GM18868 (cell line): ENCODE data around the gene KLHL8.

ENCODE experiments used
- ATAC-seq: cut with Tn5 transposase; IDR thresholded peaks from one replicate; pipeline ENCODE4 v1.9.1; 2021; ENCODE audit warnings: mild to moderate bottlenecking, moderate library complexity; ENCODE audit not compliant: unreplicated experiment

Gene KLHL8

GRCh38 chr4:87220094-87220822 lies at the start of gene KLHL8:
TSS of gene KLHL8 (minus strand) at chr4:87220618. CDS start at chr4:87195539, 25,079 bp downstream.
- peak; percentile 91 for ATAC-seq

DNA sequence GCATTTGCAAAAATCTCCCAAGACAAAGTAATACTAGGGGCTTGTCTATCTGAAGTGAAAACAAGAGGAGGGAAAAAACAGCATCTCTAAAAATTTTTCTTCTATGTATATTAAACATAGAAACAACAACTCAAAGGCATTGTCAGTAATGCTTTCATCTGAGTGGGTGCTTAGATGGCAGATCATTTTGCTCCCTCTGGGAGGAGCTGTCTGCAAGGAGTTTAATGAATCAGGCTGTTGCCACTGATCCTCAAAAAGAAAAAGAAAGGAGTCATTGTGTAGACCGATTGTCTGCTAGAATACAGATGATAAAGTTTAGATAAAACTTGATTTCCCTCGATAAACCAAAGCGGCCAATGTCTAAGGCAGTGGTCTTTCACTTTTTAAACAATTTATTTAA lies 49.7 kb upstream of the KLHL8 start:
- ATAC-seq = no peak

DNA sequence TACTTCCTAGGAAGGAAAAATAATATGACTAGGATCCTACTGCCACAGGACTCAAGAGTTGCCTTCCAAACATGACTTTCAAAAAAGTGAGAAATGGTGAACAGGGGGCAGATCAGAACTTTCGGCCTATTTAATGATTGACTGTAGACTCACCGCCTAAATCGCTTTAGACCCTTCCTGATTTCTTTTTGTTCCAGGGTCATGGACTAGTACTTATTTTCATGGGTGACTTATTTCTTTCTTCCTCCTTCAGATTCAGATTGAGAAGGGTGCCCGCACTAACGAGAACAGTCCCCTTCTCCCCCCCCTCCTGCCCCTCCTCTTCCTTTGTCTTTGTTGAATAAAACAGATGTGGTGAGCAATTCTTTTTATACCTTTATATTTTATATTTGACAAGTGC lies 48.0 kb upstream of the KLHL8 start:
- no peak for ATAC-seq

- ATAC-seq = no peak
Observed at GRCh38 chr4:87266986-87267385, 46.6 kb upstream of the KLHL8 start.

GRCh38 chr4:87262886-87263285 lies 42.5 kb upstream of the KLHL8 start:
- ATAC-seq = no peak

DNA sequence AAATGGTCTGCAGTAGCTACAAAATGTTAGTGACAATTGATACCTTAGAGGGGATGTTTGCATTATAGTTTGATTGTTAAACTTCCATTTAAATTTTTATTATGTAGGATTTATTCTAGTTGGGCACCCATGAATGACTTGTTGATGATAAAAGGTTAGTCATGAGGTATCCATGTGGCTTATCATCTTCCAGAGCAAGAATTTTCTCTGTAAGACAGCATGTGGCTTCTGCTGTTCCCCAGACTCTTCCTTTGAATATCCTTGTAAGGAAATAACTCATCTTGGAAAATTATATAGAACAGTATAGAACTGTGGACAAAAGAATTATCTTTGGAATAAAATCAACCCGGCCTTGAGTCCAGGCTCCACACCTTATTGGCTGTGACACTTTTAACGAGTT lies 40.1 kb upstream of the KLHL8 start:
- no peak for ATAC-seq

GRCh38 chr4:87258677-87259076 lies 38.3 kb upstream of the KLHL8 start:
- no peak for ATAC-seq

DNA sequence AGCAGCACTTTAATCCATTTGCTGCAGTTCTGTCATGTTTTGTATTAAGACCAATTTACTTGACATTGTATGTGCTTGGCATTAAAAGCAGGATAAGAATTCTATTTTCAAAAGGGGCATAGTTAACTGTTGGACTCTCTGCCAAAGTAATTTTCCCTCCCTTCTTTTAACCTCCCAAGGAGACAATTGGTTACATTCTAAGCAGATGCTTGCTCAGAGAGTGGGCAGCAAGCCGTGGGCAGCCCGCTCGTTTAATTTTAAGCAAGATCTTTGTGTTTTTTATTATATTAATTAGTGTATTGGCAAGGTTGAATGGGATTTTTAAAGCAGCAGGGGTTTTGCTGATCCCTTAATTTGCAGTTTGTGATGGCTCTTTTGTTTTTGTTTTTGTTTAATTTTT lies 37.1 kb upstream of the KLHL8 start:
- ATAC-seq = no peak

DNA sequence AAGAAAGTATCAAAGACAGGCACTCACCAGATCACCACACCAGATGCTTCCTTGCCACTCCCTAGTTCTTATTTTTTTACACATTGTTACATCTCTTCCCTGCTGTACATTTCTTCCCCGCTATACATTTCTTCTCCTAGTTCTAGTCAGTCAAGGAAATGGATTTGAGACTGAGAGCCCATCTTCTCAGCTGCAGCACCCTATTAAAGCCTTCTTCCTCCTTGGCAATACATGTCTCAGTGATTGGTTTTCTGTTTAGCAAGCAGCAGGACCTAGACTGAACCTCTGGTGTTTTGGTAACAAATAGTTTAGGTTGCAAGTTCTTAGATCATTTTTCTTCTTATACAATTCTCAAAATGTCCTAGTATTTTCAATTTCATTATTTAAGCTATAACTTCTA lies 35.3 kb upstream of the KLHL8 start:
- ATAC-seq = no peak

GRCh38 chr4:87251106-87251505 lies 30.7 kb upstream of the KLHL8 start:
- ATAC-seq = no peak

GRCh38 chr4:87250294-87250693 lies 29.9 kb upstream of the KLHL8 start:
- ATAC-seq = no peak

DNA sequence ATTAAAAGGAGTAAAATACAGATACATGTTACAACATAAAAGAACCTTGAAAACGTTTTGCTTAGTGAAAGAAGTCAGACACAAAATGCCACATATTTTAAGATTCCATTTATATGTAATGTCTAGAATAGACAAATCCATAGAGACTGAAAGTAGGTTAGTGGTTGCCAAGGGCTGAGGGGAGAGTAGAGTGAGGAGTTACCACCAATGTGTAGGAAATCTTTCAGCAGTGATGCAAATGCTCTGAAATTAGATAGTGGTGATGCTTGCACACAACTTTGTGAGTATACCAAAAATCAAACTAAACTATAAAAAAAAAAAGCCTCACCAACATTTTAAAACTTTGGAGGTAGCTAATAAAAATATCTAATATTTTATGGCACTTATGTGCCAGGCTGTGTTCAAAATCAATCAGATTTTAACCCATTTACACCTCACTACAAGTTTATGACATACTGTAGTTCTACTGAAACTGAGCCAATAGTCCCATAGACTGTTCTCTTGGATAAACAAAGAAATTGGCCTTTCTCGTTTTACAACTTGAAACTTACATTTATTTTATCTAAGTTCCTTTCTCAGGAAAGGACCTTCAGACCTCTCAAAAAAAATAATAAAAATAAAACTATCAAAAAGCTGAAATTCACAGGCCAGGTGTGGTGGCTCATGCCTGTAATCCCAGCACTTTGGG lies 29.1 kb upstream of the KLHL8 start:
- ATAC-seq = no peak

DNA sequence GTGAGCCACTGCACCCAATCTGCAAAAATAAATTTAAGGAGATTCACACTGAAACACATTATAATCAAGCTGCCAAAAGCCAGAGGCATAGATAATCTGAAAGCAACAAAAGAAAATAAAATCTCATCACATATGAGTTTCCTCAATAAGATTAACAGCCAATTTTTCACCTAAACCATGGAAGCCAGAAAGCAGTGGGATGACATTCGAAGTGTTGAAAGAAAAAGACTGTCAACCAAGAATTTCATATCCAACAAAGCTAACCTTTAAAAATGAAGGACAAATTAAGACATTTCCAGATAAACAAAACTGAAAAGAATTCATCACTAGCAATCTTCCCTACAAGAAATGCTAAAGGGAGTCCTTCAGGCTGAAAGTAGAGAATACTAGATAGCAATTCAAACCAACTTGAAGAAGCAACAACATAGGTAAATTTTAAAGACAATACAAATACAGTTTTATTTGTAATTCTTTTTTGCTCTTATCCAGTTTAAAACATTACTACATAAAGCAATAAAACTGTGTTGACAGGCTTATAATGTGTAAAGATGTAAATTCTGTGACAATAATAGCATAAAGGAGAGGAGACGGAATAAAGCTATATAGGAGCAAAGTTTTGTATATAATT lies 23.1 kb upstream of the KLHL8 start:
- no peak for ATAC-seq

DNA sequence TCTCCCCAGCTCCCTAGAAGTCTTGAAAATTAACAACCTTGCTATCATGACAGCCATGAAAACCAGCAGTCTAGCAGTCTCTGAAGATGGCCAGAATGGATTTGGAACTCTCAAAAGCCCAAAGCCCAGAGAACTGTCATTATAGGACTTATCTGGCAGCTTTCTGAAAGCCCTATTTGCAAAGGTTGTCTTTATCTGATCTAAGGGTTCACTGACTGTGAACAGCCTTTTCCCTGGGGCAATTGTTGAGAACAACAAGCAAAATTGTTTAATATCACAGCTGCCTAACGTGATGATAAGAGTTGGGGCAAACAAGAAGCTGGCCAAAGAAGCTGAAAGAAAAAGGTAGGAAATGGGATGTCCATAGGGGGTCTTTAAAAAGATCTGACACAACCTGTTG lies 20.9 kb upstream of the KLHL8 start:
- ATAC-seq = no peak

GRCh38 chr4:87240341-87240740 lies 19.9 kb upstream of the KLHL8 start:
- no peak for ATAC-seq

DNA sequence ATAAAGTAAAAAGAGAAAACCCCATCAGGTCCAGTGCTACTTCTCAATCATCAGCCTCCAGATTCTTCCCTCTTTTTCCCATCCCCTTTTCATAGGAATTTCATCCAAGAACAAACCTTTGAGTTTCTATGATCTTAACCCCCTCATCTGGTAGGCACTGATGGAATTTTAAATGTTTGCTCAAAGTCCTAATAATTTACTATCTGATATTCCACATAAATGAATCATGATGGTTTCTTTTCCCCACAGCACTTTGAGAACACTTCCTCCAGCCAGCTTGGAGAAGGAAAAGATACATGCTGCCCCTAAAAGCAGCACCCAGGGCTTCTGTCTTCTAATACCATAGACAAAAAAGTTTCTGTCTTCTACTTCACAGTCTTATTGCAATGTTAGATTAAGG lies 19.4 kb upstream of the KLHL8 start:
- no peak for ATAC-seq

- ATAC-seq = no peak
Observed at GRCh38 chr4:87239194-87239593, 18.8 kb upstream of the KLHL8 start.

GRCh38 chr4:87236861-87237260 lies 16.4 kb upstream of the KLHL8 start:
- no peak for ATAC-seq

GRCh38 chr4:87235020-87235671 lies 14.7 kb upstream of the KLHL8 start:
- ATAC-seq = no peak

- no peak for ATAC-seq
Observed at GRCh38 chr4:87232216-87232615, 11.8 kb upstream of the KLHL8 start.

GRCh38 chr4:87230806-87231205 lies 10.4 kb upstream of the KLHL8 start:
- no peak for ATAC-seq

DNA sequence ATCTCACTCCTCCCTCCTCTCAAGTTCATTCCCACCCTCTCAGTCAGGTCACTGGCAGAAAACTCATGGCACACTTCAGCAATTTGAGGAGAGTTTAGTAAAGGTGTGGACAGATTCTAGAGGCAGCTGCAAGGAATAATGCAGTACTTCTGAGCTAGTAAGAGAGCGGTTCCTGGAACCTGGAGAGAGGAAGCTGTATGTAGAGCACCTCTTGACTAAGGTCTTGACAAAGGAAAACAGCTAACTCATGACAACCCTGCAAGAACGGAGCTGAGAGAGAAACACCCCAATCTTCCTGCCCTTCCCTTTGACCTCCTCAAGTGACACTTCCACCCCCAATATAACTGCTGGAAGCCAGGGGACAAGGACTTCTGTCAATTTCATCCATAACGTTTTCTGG lies 9.6 kb upstream of the KLHL8 start:
- no peak for ATAC-seq
